ENCODE data around the gene PLA2G4B. TPM values are rescaled to one million over a fixed set of nuclear protein-coding genes. Genes with fewer than 3 reads are reported as not detected.

The PLA2G4B gene
- total RNA-seq, 2 experiments from 2014 or later, result 4.2 to 4.8 TPM

GRCh38 chr15:41855261-41855961 lies 16.8 kb downstream of the PLA2G4B start:
- CTCF ChIA-PET, result interaction anchor here (1.1 kb wide), 1 partner anchor 28 kb away, joined by 3 read pairs; no protein-coding TSS in a partner anchor
- POLR2A ChIA-PET, result no interaction called here
- DNase-seq (no peak), ATAC-seq (no peak)
- peaks cover 5% of the 10 kb centered on the region for H3K4me1 Mint-ChIP-seq (ENCODE audit: low read depth)
- no peak overlapping the region for H3K4me3 Mint-ChIP-seq
- H3K36me3 Mint-ChIP-seq (ENCODE audit: low read depth), result no peaks in the 10 kb centered on the region
- H3K27me3 Mint-ChIP-seq, result no peaks in the 10 kb centered on the region
- intact Hi-C loops (cut with micrococcal nuclease), result no loop called here
- H3K27ac Mint-ChIP-seq, result no peak overlapping the region
- no peak for TF ChIP-seq CTCF (IDR thresholded peaks at IDR 0.05)
- no peaks in the 10 kb centered on the region for H3K9me3 Mint-ChIP-seq

GRCh38 chr15:41856262-41856661 lies 17.6 kb downstream of the PLA2G4B start:
- Mint-ChIP-seq H3K9me3 (no peaks in the 10 kb centered on the region), H3K4me3 (no peak overlapping the region), H3K4me1 (ENCODE audit: low read depth) (peaks cover 5% of the 10 kb centered on the region), H3K27ac (no peak overlapping the region), H3K27me3 (no peaks in the 10 kb centered on the region), H3K36me3 (ENCODE audit: low read depth) (no peaks in the 10 kb centered on the region)
- intact Hi-C loops (cut with micrococcal nuclease), result no loop called here
- no peak for TF ChIP-seq CTCF (IDR thresholded peaks at IDR 0.05)
- POLR2A ChIA-PET, result no interaction called here
- no peak for DNase-seq
- CTCF ChIA-PET, result no interaction called here
- no peak for ATAC-seq

- Mint-ChIP-seq H3K27ac (no peak overlapping the region), H3K9me3 (no peaks in the 10 kb centered on the region), H3K4me3 (no peak overlapping the region), H3K36me3 (ENCODE audit: low read depth) (no peaks in the 10 kb centered on the region), H3K27me3 (no peaks in the 10 kb centered on the region), H3K4me1 (ENCODE audit: low read depth) (peaks cover 5% of the 10 kb centered on the region)
- ChIA-PET CTCF (no interaction called here), POLR2A (no interaction called here)
- no peak for DNase-seq
- no peak for ATAC-seq
- intact Hi-C loops (cut with micrococcal nuclease), result no loop called here
- TF ChIP-seq CTCF (IDR thresholded peaks at IDR 0.05), result no peak
Observed at GRCh38 chr15:41856716-41857115, 18.1 kb downstream of the PLA2G4B start.

GRCh38 chr15:41857316-41857715 lies 18.7 kb downstream of the PLA2G4B start:
- no peak for TF ChIP-seq CTCF (IDR thresholded peaks at IDR 0.05)
- no peaks in the 10 kb centered on the region for H3K36me3 Mint-ChIP-seq (ENCODE audit: low read depth)
- intact Hi-C loops (cut with micrococcal nuclease), result no loop called here
- H3K4me1 Mint-ChIP-seq (ENCODE audit: low read depth), result peaks cover 5% of the 10 kb centered on the region
- no peak overlapping the region for H3K27ac Mint-ChIP-seq
- POLR2A ChIA-PET, result no interaction called here
- H3K9me3 Mint-ChIP-seq, result no peaks in the 10 kb centered on the region
- H3K4me3 Mint-ChIP-seq, result no peak overlapping the region
- ATAC-seq (no peak), DNase-seq (no peak)
- CTCF ChIA-PET, result interaction anchor here (1.7 kb wide), 1 partner anchor 84 kb away, joined by 6 read pairs; the partner anchor contains the start of gene MAPKBP1
- no peaks in the 10 kb centered on the region for H3K27me3 Mint-ChIP-seq

GRCh38 chr15:41858756-41859155 lies 20.1 kb downstream of the PLA2G4B start:
- ChIA-PET CTCF (interaction anchor here (1.7 kb wide), 1 partner anchor 85 kb away, joined by 6 read pairs; the partner anchor contains the start of gene MAPKBP1), POLR2A (no interaction called here)
- H3K4me3 Mint-ChIP-seq, result no peak overlapping the region
- intact Hi-C loops (cut with micrococcal nuclease), result no loop called here
- H3K36me3 Mint-ChIP-seq (ENCODE audit: low read depth), result no peaks in the 10 kb centered on the region
- peaks cover 5% of the 10 kb centered on the region for H3K4me1 Mint-ChIP-seq (ENCODE audit: low read depth)
- H3K9me3 Mint-ChIP-seq, result no peaks in the 10 kb centered on the region
- no peak for ATAC-seq
- no peak overlapping the region for H3K27ac Mint-ChIP-seq
- no peak for TF ChIP-seq CTCF (IDR thresholded peaks at IDR 0.05)
- H3K27me3 Mint-ChIP-seq, result no peaks in the 10 kb centered on the region
- no peak for DNase-seq

All from activated CD8-positive, alpha-beta T cell treated with anti-CD3 and anti-CD28 coated beads for 36 hours (primary cell).